ENCODE measurements around the gene ATP5MK. TPM values are rescaled to one million over a fixed set of nuclear protein-coding genes. Genes with fewer than 3 reads are reported as not detected.

ATP5MK gene
- total RNA-seq, 2 donors from 2014 or later: 360 to 396 TPM

DNA sequence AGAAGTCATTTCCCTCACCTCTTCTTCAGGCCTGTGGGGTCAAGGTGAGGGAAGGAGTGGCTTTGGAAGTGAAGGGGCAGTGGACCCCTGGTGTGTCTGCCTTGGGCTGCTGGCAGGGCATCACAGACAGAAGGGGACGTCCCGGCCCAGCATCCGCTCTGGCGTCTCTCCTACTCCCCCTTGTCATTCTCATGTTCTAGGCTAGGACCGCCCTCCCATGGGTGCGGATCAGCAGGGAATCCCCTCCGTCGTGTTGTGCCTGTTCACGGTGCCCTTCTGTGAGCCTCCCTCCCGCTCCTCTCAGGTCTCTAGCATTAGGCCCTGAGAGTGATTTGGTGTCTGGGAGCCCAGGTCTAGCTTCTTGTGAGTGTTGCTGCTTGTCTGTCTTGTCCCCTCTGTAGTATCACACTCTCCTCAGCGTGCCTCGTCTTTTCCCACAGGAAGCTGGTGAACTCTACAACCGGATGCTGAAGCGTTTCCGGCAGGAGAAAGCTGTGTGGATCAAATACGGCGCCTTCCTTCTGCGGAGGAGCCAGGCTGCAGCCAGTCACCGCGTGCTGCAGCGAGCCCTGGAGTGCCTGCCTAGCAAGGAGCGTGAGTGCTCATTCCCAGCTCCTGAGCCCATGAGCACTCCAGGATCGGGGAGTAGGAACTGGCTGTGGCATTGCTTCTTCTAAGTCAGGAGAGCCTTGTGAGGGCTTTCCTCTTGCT, 47.4 kb upstream of the ATP5MK start:
- TF ChIP-seq, protein P1, sequence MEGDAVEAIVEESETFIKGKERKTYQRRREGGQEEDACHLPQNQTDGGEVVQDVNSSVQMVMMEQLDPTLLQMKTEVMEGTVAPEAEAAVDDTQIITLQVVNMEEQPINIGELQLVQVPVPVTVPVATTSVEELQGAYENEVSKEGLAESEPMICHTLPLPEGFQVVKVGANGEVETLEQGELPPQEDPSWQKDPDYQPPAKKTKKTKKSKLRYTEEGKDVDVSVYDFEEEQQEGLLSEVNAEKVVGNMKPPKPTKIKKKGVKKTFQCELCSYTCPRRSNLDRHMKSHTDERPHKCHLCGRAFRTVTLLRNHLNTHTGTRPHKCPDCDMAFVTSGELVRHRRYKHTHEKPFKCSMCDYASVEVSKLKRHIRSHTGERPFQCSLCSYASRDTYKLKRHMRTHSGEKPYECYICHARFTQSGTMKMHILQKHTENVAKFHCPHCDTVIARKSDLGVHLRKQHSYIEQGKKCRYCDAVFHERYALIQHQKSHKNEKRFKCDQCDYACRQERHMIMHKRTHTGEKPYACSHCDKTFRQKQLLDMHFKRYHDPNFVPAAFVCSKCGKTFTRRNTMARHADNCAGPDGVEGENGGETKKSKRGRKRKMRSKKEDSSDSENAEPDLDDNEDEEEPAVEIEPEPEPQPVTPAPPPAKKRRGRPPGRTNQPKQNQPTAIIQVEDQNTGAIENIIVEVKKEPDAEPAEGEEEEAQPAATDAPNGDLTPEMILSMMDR (conservative IDR thresholded peaks at IDR 0.05): no peak
- no peak for DNase-seq
- Histone ChIP-seq H3K4me3 (ENCODE audit: low read length) (no peak overlapping the region), H3K27me3 (ENCODE audit: control insufficient read depth, insufficient read depth, low read length, poor library complexity, severe bottlenecking) (no peaks in the 10 kb centered on the region), H3K9me3 (ENCODE audit: control insufficient read depth, low read length) (no peaks in the 10 kb centered on the region), H3K36me3 (ENCODE audit: control insufficient read depth, insufficient read depth, low read length) (peaks cover 81% of the 10 kb centered on the region), H3K9ac (ENCODE audit: extremely low read depth, low read length, poor library complexity, severe bottlenecking) (no peak overlapping the region), H3K27ac (ENCODE audit: low read depth, low read length) (no peak overlapping the region), H3K4me1 (ENCODE audit: control insufficient read depth, insufficient read depth, low read length) (no peaks in the 10 kb centered on the region)
- H3K4me3 Mint-ChIP-seq: no peak overlapping the region
- H3K4me1 Mint-ChIP-seq: no peaks in the 10 kb centered on the region
- 95 to 99% methylated on average over 18 to 23 of the region's 23 CpGs for WGBS, 2 experiments (ENCODE audit: insufficient coverage in 1 of 2, insufficient read length in 1 of 2)
- H3K27me3 Mint-ChIP-seq (ENCODE audit: insufficient read depth): no peaks in the 10 kb centered on the region
- peaks cover 82% of the 10 kb centered on the region for H3K36me3 Mint-ChIP-seq (ENCODE audit: low read depth)
- no peak overlapping the region for H3K27ac Mint-ChIP-seq
- H3K9me3 Mint-ChIP-seq: no peaks in the 10 kb centered on the region

DNA sequence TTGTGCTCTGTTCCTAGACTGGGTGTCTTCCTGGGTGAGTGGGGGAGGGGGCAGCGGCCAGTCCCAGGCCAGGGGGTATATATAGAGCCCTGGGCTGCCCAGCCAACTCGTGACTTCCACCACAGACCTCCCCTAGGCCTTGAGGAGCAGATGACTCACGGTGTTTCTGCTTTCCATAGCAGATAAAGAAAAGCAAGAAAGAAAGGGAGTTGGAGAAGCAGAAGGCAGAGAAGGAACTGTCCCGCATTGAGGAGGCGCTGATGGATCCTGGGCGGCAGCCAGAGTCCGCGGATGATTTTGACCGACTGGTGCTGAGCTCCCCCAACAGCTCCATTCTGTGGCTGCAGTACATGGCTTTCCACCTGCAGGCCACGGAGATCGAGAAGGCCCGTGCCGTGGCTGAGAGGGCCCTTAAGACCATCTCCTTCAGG, 45.8 kb upstream of the ATP5MK start:
- Histone ChIP-seq H3K9ac (ENCODE audit: extremely low read depth, low read length, poor library complexity, severe bottlenecking) (no peak overlapping the region), H3K36me3 (ENCODE audit: control insufficient read depth, insufficient read depth, low read length) (peaks cover 84% of the 10 kb centered on the region), H3K9me3 (ENCODE audit: control insufficient read depth, low read length) (no peaks in the 10 kb centered on the region), H3K27me3 (ENCODE audit: control insufficient read depth, insufficient read depth, low read length, poor library complexity, severe bottlenecking) (no peaks in the 10 kb centered on the region), H3K4me1 (ENCODE audit: control insufficient read depth, insufficient read depth, low read length) (no peaks in the 10 kb centered on the region), H3K4me3 (ENCODE audit: low read length) (no peak overlapping the region), H3K27ac (ENCODE audit: low read depth, low read length) (no peak overlapping the region)
- no peak for DNase-seq
- no peaks in the 10 kb centered on the region for H3K9me3 Mint-ChIP-seq
- H3K36me3 Mint-ChIP-seq (ENCODE audit: low read depth): peaks cover 85% of the 10 kb centered on the region
- H3K4me3 Mint-ChIP-seq: no peak overlapping the region
- no peak overlapping the region for H3K27ac Mint-ChIP-seq
- WGBS, 2 experiments (ENCODE audit: insufficient coverage in 1 of 2, insufficient read length in 1 of 2): 95 to 96% methylated on average over 11 to 13 of the region's 13 CpGs
- no peaks in the 10 kb centered on the region for H3K4me1 Mint-ChIP-seq
- TF ChIP-seq, protein P1 (conservative IDR thresholded peaks at IDR 0.05): no peak
- no peaks in the 10 kb centered on the region for H3K27me3 Mint-ChIP-seq (ENCODE audit: insufficient read depth)

DNA sequence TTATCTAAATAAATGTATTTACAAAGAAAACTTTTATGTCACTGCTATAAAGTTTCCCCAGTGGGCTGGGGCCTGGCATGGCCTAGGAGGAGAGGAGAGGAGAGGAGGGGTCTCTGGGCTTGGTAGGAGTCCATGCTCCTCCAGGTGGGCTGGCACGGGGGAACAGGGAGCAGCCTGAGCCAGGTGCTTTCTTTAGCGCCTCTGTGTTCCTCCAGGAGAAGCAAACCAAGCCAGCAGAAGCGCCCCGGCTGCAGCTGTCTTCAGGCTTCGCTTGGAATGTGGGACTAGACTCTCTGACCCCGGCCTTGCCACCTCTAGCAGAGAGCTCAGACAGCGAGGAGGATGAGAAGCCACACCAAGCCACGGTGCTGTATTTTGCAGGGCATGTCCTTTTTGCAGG, 45.3 kb upstream of the ATP5MK start:
- TF ChIP-seq, protein P1 (conservative IDR thresholded peaks at IDR 0.05): no peak
- H3K36me3 Mint-ChIP-seq (ENCODE audit: low read depth): peaks cover 86% of the 10 kb centered on the region
- no peaks in the 10 kb centered on the region for H3K4me1 Mint-ChIP-seq
- H3K4me1 ChIP-seq (ENCODE audit: control insufficient read depth, insufficient read depth, low read length): no peaks in the 10 kb centered on the region
- no peaks in the 10 kb centered on the region for H3K27me3 Mint-ChIP-seq (ENCODE audit: insufficient read depth)
- H3K27ac Mint-ChIP-seq: no peak overlapping the region
- peaks cover 86% of the 10 kb centered on the region for H3K36me3 ChIP-seq (ENCODE audit: control insufficient read depth, insufficient read depth, low read length)
- H3K4me3 Mint-ChIP-seq: no peak overlapping the region
- 93 to 96% methylated on average over 7 to 8 of the region's 8 CpGs for WGBS, 2 experiments (ENCODE audit: insufficient coverage in 1 of 2, insufficient read length in 1 of 2)
- DNase-seq: no peak
- H3K4me3 ChIP-seq (ENCODE audit: low read length): no peak overlapping the region
- H3K9me3 Mint-ChIP-seq: no peaks in the 10 kb centered on the region
- no peak overlapping the region for H3K9ac ChIP-seq (ENCODE audit: extremely low read depth, low read length, poor library complexity, severe bottlenecking)
- H3K9me3 ChIP-seq (ENCODE audit: control insufficient read depth, low read length): no peaks in the 10 kb centered on the region
- no peaks in the 10 kb centered on the region for H3K27me3 ChIP-seq (ENCODE audit: control insufficient read depth, insufficient read depth, low read length, poor library complexity, severe bottlenecking)
- no peak overlapping the region for H3K27ac ChIP-seq (ENCODE audit: low read depth, low read length)
